ENCODE data around the gene SLC9A3.

The SLC9A3 gene

GRCh38 chr5:472656-473550 is 51.3 kb downstream of the SLC9A3 start (continued):
- TF ChIP-seq ZNF560 (tag by site-specific recombination; IDR thresholded peaks at IDR 0.05; ENCODE audit: borderline replicate concordance) (no peak), ZNF654 (tag by site-specific recombination; IDR thresholded peaks at IDR 0.05; ENCODE audit: low read depth) (no peak), ZNF513 (tag by site-specific recombination; IDR thresholded peaks at IDR 0.05) (no peak), SP3 (tag by site-specific recombination; IDR thresholded peaks at IDR 0.05) (no peak), INSM2 (tag by site-specific recombination; IDR thresholded peaks at IDR 0.05) (no peak), ZBTB48 (tag by site-specific recombination; IDR thresholded peaks at IDR 0.05) (0 out of 2 replicates have a peak, but pooled peaks have one; percentile 51), AEBP2 (tag by site-specific recombination; IDR thresholded peaks at IDR 0.05; ENCODE audit: borderline replicate concordance) (no peak), ZNF292 (tag by site-specific recombination; IDR thresholded peaks at IDR 0.05; ENCODE audit: borderline replicate concordance, low read depth) (no peak), ZSCAN23 (tag by site-specific recombination; IDR thresholded peaks at IDR 0.05) (no peak), ZNF398 (tag by site-specific recombination; IDR thresholded peaks at IDR 0.05) (no peak; the same call in 1 of the 2 replicates), ZNF837 (tag by site-specific recombination; IDR thresholded peaks at IDR 0.05) (no peak), ZNF521 (tag by site-specific recombination; IDR thresholded peaks at IDR 0.05) (no peak), MZF1 (tag by site-specific recombination; IDR thresholded peaks at IDR 0.05; ENCODE audit: borderline replicate concordance) (no peak; the same call in 1 of the 2 replicates), ZNF843 (tag by site-specific recombination; IDR thresholded peaks at IDR 0.05) (no peak), ZNF121 (tag by site-specific recombination; IDR thresholded peaks at IDR 0.05) (no peak), TSHZ1 (tag by site-specific recombination; IDR thresholded peaks at IDR 0.05; ENCODE audit: borderline replicate concordance) (no peak), ZSCAN18 (tag by site-specific recombination; IDR thresholded peaks at IDR 0.05) (no peak), GLI2 (tag by site-specific recombination; IDR thresholded peaks at IDR 0.05; ENCODE audit: borderline replicate concordance, low read depth) (no peak), ZNF555 (tag by site-specific recombination; conservative IDR thresholded peaks at IDR 0.05) (no peak), KLF7 (tag by site-specific recombination; IDR thresholded peaks at IDR 0.05; ENCODE audit: borderline replicate concordance) (no peak), ZNF645 (tag by site-specific recombination; IDR thresholded peaks at IDR 0.05) (no peak), ZNF768 (tag by site-specific recombination; IDR thresholded peaks at IDR 0.05) (no peak), ZNF324 (tag by site-specific recombination; IDR thresholded peaks at IDR 0.05) (0 out of 2 replicates have a peak, but pooled peaks have one; percentile 18), ZNF571 (tag by site-specific recombination; IDR thresholded peaks at IDR 0.05) (no peak)
